Measurements from ENCODE around the gene SNX3.

- peak in 2 of 3 donors; percentile 22 to 67 for TF ChIP-seq POLR2A (IDR thresholded peaks at IDR 0.05)
- TF ChIP-seq, protein P1, sequence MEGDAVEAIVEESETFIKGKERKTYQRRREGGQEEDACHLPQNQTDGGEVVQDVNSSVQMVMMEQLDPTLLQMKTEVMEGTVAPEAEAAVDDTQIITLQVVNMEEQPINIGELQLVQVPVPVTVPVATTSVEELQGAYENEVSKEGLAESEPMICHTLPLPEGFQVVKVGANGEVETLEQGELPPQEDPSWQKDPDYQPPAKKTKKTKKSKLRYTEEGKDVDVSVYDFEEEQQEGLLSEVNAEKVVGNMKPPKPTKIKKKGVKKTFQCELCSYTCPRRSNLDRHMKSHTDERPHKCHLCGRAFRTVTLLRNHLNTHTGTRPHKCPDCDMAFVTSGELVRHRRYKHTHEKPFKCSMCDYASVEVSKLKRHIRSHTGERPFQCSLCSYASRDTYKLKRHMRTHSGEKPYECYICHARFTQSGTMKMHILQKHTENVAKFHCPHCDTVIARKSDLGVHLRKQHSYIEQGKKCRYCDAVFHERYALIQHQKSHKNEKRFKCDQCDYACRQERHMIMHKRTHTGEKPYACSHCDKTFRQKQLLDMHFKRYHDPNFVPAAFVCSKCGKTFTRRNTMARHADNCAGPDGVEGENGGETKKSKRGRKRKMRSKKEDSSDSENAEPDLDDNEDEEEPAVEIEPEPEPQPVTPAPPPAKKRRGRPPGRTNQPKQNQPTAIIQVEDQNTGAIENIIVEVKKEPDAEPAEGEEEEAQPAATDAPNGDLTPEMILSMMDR (IDR thresholded peaks at IDR 0.05 in 8 of 11, conservative IDR thresholded peaks at IDR 0.05 in 3 of 11): peak in 5 of 11 experiments; percentile 13 to 56 (median 34)
These were observed at the start of gene SNX3 for GRCh38 chr6:108260809-108261569.
